ENCODE measurements around the gene LAMA4. TPM values are rescaled to one million over a fixed set of nuclear protein-coding genes. Genes with fewer than 3 reads are reported as not detected.

LAMA4 gene
- total RNA-seq, 1 experiment from 2014 or later = 1.1 TPM

GRCh38 chr6:112193535-112194051 is 60.8 kb downstream of the LAMA4 start:
- Histone ChIP-seq H3K79me2 (ENCODE audit: insufficient read depth, low read length) (no peaks in the 10 kb centered on the region), H3K9me3 (ENCODE audit: control insufficient read depth, low read depth, low read length) (no peaks in the 10 kb centered on the region), H2AK5ac (ENCODE audit: insufficient read length, low read length) (no peak overlapping the region), H3K4me1 (ENCODE audit: insufficient read depth, low read length) (no peaks in the 10 kb centered on the region), H4K5ac (ENCODE audit: insufficient read length, low read depth, low read length) (no peak overlapping the region), H3K9ac (ENCODE audit: extremely low read depth, insufficient read length, low read length) (no peak overlapping the region), H3K4me2 (ENCODE audit: insufficient read depth, insufficient read length, low read length) (no peak overlapping the region), H2BK20ac (ENCODE audit: low read depth, low read length, poor library complexity, severe bottlenecking) (no peak overlapping the region), H2BK12ac (ENCODE audit: insufficient read length, low read depth, low read length) (no peak overlapping the region), H2BK15ac (ENCODE audit: low read depth, low read length) (no peak overlapping the region), H3K56ac (ENCODE audit: insufficient read length, low read depth, low read length) (no peak overlapping the region), H2BK120ac (ENCODE audit: low read depth, low read length, poor library complexity, severe bottlenecking) (no peak overlapping the region), H3K27me3 (ENCODE audit: insufficient read depth, low read length) (no peaks in the 10 kb centered on the region), H3K23ac (ENCODE audit: insufficient read length, low read depth, low read length) (no peak overlapping the region), H3K79me1 (ENCODE audit: insufficient read depth, low read depth, low read length, poor library complexity, severe bottlenecking) (no peaks in the 10 kb centered on the region), H3K18ac (ENCODE audit: insufficient read length, low read depth, low read length) (no peak overlapping the region), H4K20me1 (ENCODE audit: control insufficient read depth, insufficient read depth, insufficient read length) (no peaks in the 10 kb centered on the region), H3K23me2 (ENCODE audit: insufficient read length, low read depth, low read length, poor library complexity, severe bottlenecking) (no peaks in the 10 kb centered on the region), H4K8ac (replicated peaks; ENCODE audit: insufficient read length, low read depth, low read length) (no peak overlapping the region), H4K91ac (ENCODE audit: insufficient read length, low read depth, low read length) (no peak overlapping the region), H3K27ac (ENCODE audit: insufficient read length, low read depth, low read length) (no peak overlapping the region), H2AFZ (ENCODE audit: low read length) (no peak overlapping the region), H3T11ph (ENCODE audit: low read length) (no peak overlapping the region), H2BK5ac (ENCODE audit: insufficient read length, low read length) (no peak overlapping the region), H3K14ac (ENCODE audit: insufficient read depth, low read length) (no peak overlapping the region), H3K4ac (ENCODE audit: low read depth, low read length) (no peak overlapping the region)
- no peaks in the 10 kb centered on the region for H3K9me3 Mint-ChIP-seq
- WGBS (ENCODE audit: extremely low coverage, insufficient read length, low lambda C conversion rate) = no CpG with 5 or more reads among the region's 1 CpG
- no peaks in the 10 kb centered on the region for H3K36me3 Mint-ChIP-seq (ENCODE audit: insufficient read depth in 1 of 3, low read depth in 3 of 3)
- peaks cover 3% of the 10 kb centered on the region for H3K27me3 Mint-ChIP-seq (ENCODE audit: low read depth)
- DNase-seq = no peak
- H3K27ac Mint-ChIP-seq = no peak overlapping the region
- TF ChIP-seq CTCF (conservative IDR thresholded peaks at IDR 0.05) = no peak
- peaks cover 8 to 14% of the 10 kb centered on the region in 2 experiments for H3K4me1 Mint-ChIP-seq
- no peak overlapping the region for H3K4me3 Mint-ChIP-seq
